A549 (cell line): ENCODE measurements around the gene RHOJ.

Experiments used
- EP300 ChIP-seq, 2 experiments: fragments of >200 bp; sonication (Bioruptor Twin); formaldehyde crosslinking; IDR thresholded peaks; 2 replicates in 1 of 2; 3 replicates in 1 of 2; pipeline ENCODE4 v1.6.1; 2016 to 2017
- KDM1A ChIP-seq: fragments of 200-600 bp; sonication (generic); IDR thresholded peaks from 2 replicates; pipeline ENCODE4 v1.6.1; 2016; ENCODE audit warnings: low read depth, mild to moderate bottlenecking
- MYC ChIP-seq: IDR thresholded peaks from 2 replicates; pipeline ENCODE4 v1.6.1; 2012; ENCODE audit warnings: mild to moderate bottlenecking, inconsistent platforms, low read length, improper control_type of control experiment, borderline replicate concordance
- SMC3 ChIP-seq: fragments of >200 bp; sonication (Bioruptor Twin); formaldehyde crosslinking; IDR thresholded peaks from 3 replicates; pipeline ENCODE4 v1.6.1; 2018; ENCODE audit warnings: inconsistent platforms

DNA sequence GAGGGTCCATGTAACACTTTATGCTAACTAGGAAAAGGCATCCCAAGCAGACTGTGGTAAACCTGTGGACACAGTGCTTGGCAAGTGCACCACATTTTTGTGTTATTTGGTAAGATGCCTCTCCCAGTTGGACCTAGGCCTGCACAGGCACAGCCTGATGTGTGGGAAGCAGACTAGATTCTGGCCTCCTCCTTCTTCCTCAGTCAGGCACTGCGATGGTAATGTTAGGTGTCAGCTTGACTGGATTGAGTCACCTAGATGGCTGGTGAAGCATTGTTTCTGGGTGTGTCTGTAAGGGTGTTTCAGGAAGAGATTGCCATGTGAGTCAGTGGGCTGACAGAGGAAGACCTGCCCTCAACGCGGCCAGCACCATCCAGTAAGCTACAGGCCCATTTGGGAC, 25.3 kb upstream of the RHOJ start:
- TF ChIP-seq KDM1A = no peak
- TF ChIP-seq MYC = no peak
- TF ChIP-seq EP300 (IDR thresholded peaks at IDR 0.05) = no peak
- no peak for TF ChIP-seq SMC3
